Psoas muscle (tissue), 8 donors: ENCODE measurements around the gene ACSF2. TPM values are rescaled to one million over a fixed set of nuclear protein-coding genes. Genes with fewer than 3 reads are reported as not detected.

Experiments
- ATAC-seq, 4 donors: fragments of 200-7000 bp; cut with Tn5 transposase; one replicate each; pipeline ENCODE4 v1.9.1; 2020; ENCODE audit warnings: moderate library complexity in 3 of 4, mild to moderate bottlenecking in 2 of 4
- DNase-seq, 2 donors: peaks; one replicate each; pipeline ENCODE4 v3.0.0-alpha.2; 2020
- H3K27ac ChIP-seq: fragments of 200-600 bp; one replicate; pipeline ENCODE4 v1.8.0; 2022
- H3K27me3 ChIP-seq, 3 donors: fragments of 200-600 bp in 1 of 3; one replicate each; pipeline versions ENCODE4 v1.6.1 to v1.8.0; 2013 to 2022; ENCODE audit warnings: low read length in 2 of 3, mild to moderate bottlenecking in 2 of 3, moderate library complexity in 1 of 3; ENCODE audit not compliant: insufficient read depth in 3 of 3
- H3K36me3 ChIP-seq, 2 donors: fragments of 200-600 bp in 1 of 2; one replicate each; pipeline versions ENCODE4 v1.6.1 to v1.8.0; 2013 to 2022; ENCODE audit warnings: low read depth in 1 of 2, mild to moderate bottlenecking in 1 of 2, moderate library complexity in 1 of 2; ENCODE audit not compliant: insufficient read depth in 1 of 2
- H3K4me1 ChIP-seq: fragments of 200-600 bp; one replicate; pipeline ENCODE4 v1.8.0; 2022
- H3K4me3 ChIP-seq: fragments of 200-600 bp; one replicate; pipeline ENCODE4 v1.8.0; 2022; ENCODE audit warnings: mild to moderate bottlenecking
- H3K9me3 ChIP-seq: fragments of 200-600 bp; one replicate; pipeline ENCODE4 v1.8.0; 2022
- CTCF ChIP-seq: fragments of 200-600 bp; IDR thresholded peaks from one replicate; pipeline ENCODE4 v1.8.0; 2022; ENCODE audit warnings: antibody characterized with exemption
- WGBS, 3 donors: extraction: QIAGEN DNeasy Blood & Tissue Kit; methylation state at CpG; one replicate each; pipeline versions ENCODE4 v1.1.6 to v1.1.7; 2013; 5-methylcytosine and 5-hydroxymethylcytosine counted together
- intact Hi-C, 2 donors: fragments of 100-400 bp; cut with DNase I; formaldehyde crosslinking; loops; one replicate each; pipeline versions ENCODE4 v1.11.0 to v1.14.2; 2022
- polyA plus RNA-seq, 3 donors: library from polyadenylated mRNA; stranded (reverse); fragments of 200-250 nt; gene quantifications; one replicate each; pipeline ENCODE4 v1.2.3, GENCODE V29; 2013
- total RNA-seq, 4 donors: library from RNA; stranded (reverse); fragmentation: NEBNext Ultra II Directional in 2 of 4; extraction: Animal tissue kit (Norgen Biotek cat#: 25700) in 2 of 4; gene quantifications; one replicate each; pipeline versions ENCODE4 v1.2.1 to v1.2.4, GENCODE V29; 2021 to 2023
- donor health status: healthy with polysubstance abuse.
- donor health status: DM: no; HTN: no; CAD: no; lungs with moderate emphysema.
- donor health status: Bipolar disorder and iron deficiency.
- donor health status: healthy.
- donor health status: DM: yes; HTN: yes; CAD: no.
- donor health status: DM: no; HTN: no; CAD: no.
- donor health status: DM: no; HTN: no; CAD: no.
- donor health status: DM: yes; HTN: yes; CAD: no.

Gene ACSF2
- total and polyA plus RNA-seq, 7 donors, result 14.4 to 72.3 (median 35.5) TPM

DNA sequence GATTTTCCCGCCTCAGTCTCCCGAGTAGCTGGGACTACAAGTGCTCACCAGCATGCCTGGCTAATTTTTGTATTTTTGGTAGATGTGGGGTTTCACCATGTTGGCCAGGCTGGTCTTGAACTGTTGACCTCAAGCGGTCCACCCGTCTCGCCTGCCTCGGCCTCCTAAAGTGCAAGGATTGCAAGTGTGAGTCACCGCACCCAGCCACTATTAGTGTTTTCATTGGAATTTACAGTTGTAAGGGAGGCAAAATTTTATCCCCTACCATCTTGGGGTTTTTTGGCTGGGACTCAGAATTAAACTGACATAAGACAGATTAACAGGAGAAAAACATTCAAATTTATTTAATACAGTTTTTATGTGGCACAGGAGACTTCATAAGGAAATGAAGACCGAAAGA is 69.9 kb downstream of the ACSF2 start:
- H3K4me1 ChIP-seq, result no peaks in the 10 kb centered on the region
- intact Hi-C loops, result no loop called here
- WGBS, 3 donors, result 93 to 99% (median 94%) methylated on average over 8 of the region's 8 CpGs
- ATAC-seq (no peak), DNase-seq (peak in 1 of 2 donors; percentile 0)
- no peak overlapping the region for H3K27ac ChIP-seq
- no peaks in the 10 kb centered on the region for H3K27me3 ChIP-seq
- no peak for TF ChIP-seq CTCF
- no peaks in the 10 kb centered on the region for H3K9me3 ChIP-seq
- no peak overlapping the region for H3K4me3 ChIP-seq
- H3K36me3 ChIP-seq, result no peaks in the 10 kb centered on the region

GRCh38 chr17:50498021-50498874 is 72.2 kb downstream of the ACSF2 start:
- DNase-seq (peak in 1 of 2 donors; percentile 29), ATAC-seq (no peak)
- TF ChIP-seq CTCF, result no peak
- Histone ChIP-seq H3K4me3 (no peak overlapping the region), H3K27ac (no peak overlapping the region), H3K9me3 (no peaks in the 10 kb centered on the region), H3K36me3 (no peaks in the 10 kb centered on the region), H3K27me3 (no peaks in the 10 kb centered on the region), H3K4me1 (no peaks in the 10 kb centered on the region)
- intact Hi-C loops, result no loop called here
- 78 to 88% (median 80%) methylated on average over 7 of the region's 7 CpGs for WGBS, 3 donors

DNA sequence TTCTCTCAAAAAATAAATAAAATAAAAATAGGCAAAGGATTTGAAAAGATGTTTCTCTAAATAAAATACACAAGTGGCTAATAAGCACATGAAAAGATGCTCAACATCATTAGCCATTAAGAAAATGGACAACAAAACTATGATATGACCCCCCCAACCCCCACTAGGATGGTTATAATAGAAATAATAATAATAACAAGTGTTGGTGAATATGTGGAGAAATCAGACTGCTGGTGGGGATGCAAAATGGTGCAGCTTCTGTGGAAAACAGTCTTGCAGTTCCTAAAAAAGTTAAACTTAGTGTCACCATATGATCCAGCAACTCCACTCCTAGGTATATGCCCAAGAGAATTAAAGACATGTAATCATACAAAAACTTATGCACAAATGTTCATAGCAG is 73.3 kb downstream of the ACSF2 start:
- no peak overlapping the region for H3K27ac ChIP-seq
- TF ChIP-seq CTCF, result no peak
- H3K4me3 ChIP-seq, result no peak overlapping the region
- H3K27me3 ChIP-seq, result no peaks in the 10 kb centered on the region
- ATAC-seq, result no peak
- intact Hi-C loops, result no loop called here
- H3K36me3 ChIP-seq, result no peaks in the 10 kb centered on the region
- no peaks in the 10 kb centered on the region for H3K9me3 ChIP-seq
- no peak for DNase-seq
- no peaks in the 10 kb centered on the region for H3K4me1 ChIP-seq

GRCh38 chr17:50499721-50500120 is 73.7 kb downstream of the ACSF2 start:
- no peaks in the 10 kb centered on the region for H3K9me3 ChIP-seq
- 95 to 98% (median 96%) methylated on average over 2 of the region's 2 CpGs for WGBS, 3 donors
- ATAC-seq (no peak), DNase-seq (no peak)
- intact Hi-C loops, result no loop called here
- H3K27ac ChIP-seq, result no peak overlapping the region
- no peaks in the 10 kb centered on the region for H3K4me1 ChIP-seq
- TF ChIP-seq CTCF, result no peak
- no peaks in the 10 kb centered on the region for H3K27me3 ChIP-seq
- no peak overlapping the region for H3K4me3 ChIP-seq
- H3K36me3 ChIP-seq, result no peaks in the 10 kb centered on the region

GRCh38 chr17:50501054-50501453 is 75.0 kb downstream of the ACSF2 start:
- ATAC-seq (no peak), DNase-seq (no peak)
- peak; percentile 26 for TF ChIP-seq CTCF
- intact Hi-C loops, result no loop called here
- no peak overlapping the region for H3K27ac ChIP-seq
- no peak overlapping the region for H3K4me3 ChIP-seq
- no peaks in the 10 kb centered on the region for H3K27me3 ChIP-seq
- WGBS, 3 donors, result 35 to 44% (median 43%) methylated on average over 5 of the region's 5 CpGs
- no peaks in the 10 kb centered on the region for H3K4me1 ChIP-seq
- no peaks in the 10 kb centered on the region for H3K36me3 ChIP-seq
- H3K9me3 ChIP-seq, result no peaks in the 10 kb centered on the region
